CD4-positive, alpha-beta T cell (primary cell): ENCODE data around the gene PHIP. TPM values are rescaled to one million over a fixed set of nuclear protein-coding genes. Genes with fewer than 3 reads are reported as not detected.

Experiments
- ATAC-seq: fragments of 200-7000 bp; cut with Tn5 transposase; one replicate; pipeline ENCODE4 v1.10.0; 2022; ENCODE audit warnings: mild to moderate bottlenecking; ENCODE audit not compliant: poor library complexity
- CTCF ChIA-PET: fragments of 350-600 bp; sonication (Branson Sonifier 250); formaldehyde crosslinking; loops from one replicate; lab custom pipeline; 2021; ENCODE audit warnings: antibody characterized with exemption, inconsistent platforms; lab: Charles Lee
- POLR2A ChIA-PET: fragments of 350-600 bp; sonication (Branson Sonifier 250); formaldehyde crosslinking; loops from one replicate; lab custom pipeline; 2021; ENCODE audit warnings: antibody characterized with exemption, inconsistent platforms; lab: Charles Lee
- DNase-seq, 14 experiments: peaks; one replicate each; pipeline ENCODE4 v3.0.0-alpha.2; 2013 to 2020; ENCODE audit warnings: mixed read lengths in 2 of 14
- H3K27ac ChIP-seq, 2 donors: one replicate each; pipeline versions ENCODE4 v1.5.1 to v1.7.0; 2013; ENCODE audit warnings: low read length in 2 of 2, low read depth in 1 of 2, mild to moderate bottlenecking in 1 of 2
- H3K27me3 ChIP-seq, 2 experiments: 1 replicate in 1 of 2; 2 replicates in 1 of 2; pipeline versions ENCODE4 v1.6.1 to v1.7.0; 2013; ENCODE audit warnings: low read length in 2 of 2, control low read depth in 1 of 2, mild to moderate bottlenecking in 1 of 2, moderate library complexity in 1 of 2; ENCODE audit not compliant: insufficient read depth in 2 of 2, control insufficient read depth in 1 of 2
- H3K36me3 ChIP-seq: one replicate; pipeline ENCODE4 v1.6.1; 2013; ENCODE audit warnings: low read length, control low read depth; ENCODE audit not compliant: insufficient read depth
- H3K4me1 ChIP-seq: one replicate; pipeline ENCODE4 v1.6.1; 2013; ENCODE audit warnings: low read length, control low read depth; ENCODE audit not compliant: insufficient read depth
- H3K4me3 ChIP-seq: one replicate; pipeline ENCODE4 v1.5.1; 2013; ENCODE audit warnings: mild to moderate bottlenecking, low read length, moderate library complexity
- H3K9me3 ChIP-seq, 2 experiments: 1 replicate in 1 of 2; 2 replicates in 1 of 2; pipeline versions ENCODE4 v1.6.1 to v1.7.0; 2013; ENCODE audit warnings: low read length in 2 of 2, mild to moderate bottlenecking in 2 of 2, control low read depth in 1 of 2, moderate library complexity in 1 of 2; ENCODE audit not compliant: control insufficient read depth in 1 of 2, insufficient read depth in 1 of 2
- H3K27ac Mint-ChIP-seq: one replicate; pipeline ENCODE4 v1.8.0; 2020; ENCODE audit warnings: mixed read lengths
- H3K27me3 Mint-ChIP-seq: one replicate; pipeline ENCODE4 v1.8.0; 2021; ENCODE audit warnings: mixed read lengths
- H3K36me3 Mint-ChIP-seq: one replicate; pipeline ENCODE4 v1.8.0; 2021; ENCODE audit warnings: low read depth, mixed read lengths
- H3K4me1 Mint-ChIP-seq: one replicate; pipeline ENCODE4 v1.8.0; 2021; ENCODE audit warnings: low read depth, mixed read lengths
- H3K4me3 Mint-ChIP-seq: one replicate; pipeline ENCODE4 v1.8.0; 2020; ENCODE audit warnings: mild to moderate bottlenecking, mixed read lengths
- H3K9me3 Mint-ChIP-seq: one replicate; pipeline ENCODE4 v1.8.0; 2020; ENCODE audit warnings: mixed read lengths
- CTCF ChIP-seq: fragments of 200-600 bp; IDR thresholded peaks from one replicate; pipeline ENCODE4 v1.8.0; 2022; ENCODE audit warnings: antibody characterized with exemption, mild to moderate bottlenecking
- intact Hi-C, 2 experiments: fragments of 100-400 bp; cut with DNase I in 1 of 2; cut with micrococcal nuclease in 1 of 2; formaldehyde crosslinking; loops; one replicate each; pipeline versions ENCODE4 v1.15.1 to v1.9.0; 2023 to 2025; cut with DNase I, micrococcal nuclease
- total RNA-seq, 174 experiments: library from RNA in 2 of 174; stranded (reverse) in 2 of 174; gene quantifications; one replicate each; pipeline ENCODE4 v1.2.3 and lab custom pipeline; 2021 to 2026

Gene PHIP
- total RNA-seq, 2 experiments from 2014 or later = 35.7 to 36.9 TPM

- intact Hi-C loops = loop anchor here in 1 of 2 experiments (10.0 kb wide), 1 partner anchor 445 kb away; the partner anchor contains the start of gene LCA5
- Histone ChIP-seq H3K4me1 (no peaks in the 10 kb centered on the region), H3K36me3 (no peaks in the 10 kb centered on the region), H3K4me3 (no peak overlapping the region), H3K9me3 (no peaks in the 10 kb centered on the region), H3K27me3 (no peaks in the 10 kb centered on the region), H3K27ac (no peak overlapping the region)
- ChIA-PET POLR2A (no interaction called here), CTCF (no interaction called here)
- no peak overlapping the region for H3K4me3 Mint-ChIP-seq
- TF ChIP-seq CTCF = no peak
- H3K9me3 Mint-ChIP-seq = no peaks in the 10 kb centered on the region
- no peak overlapping the region for H3K27ac Mint-ChIP-seq
- no peak for ATAC-seq
- H3K27me3 Mint-ChIP-seq = peaks cover 28% of the 10 kb centered on the region
- no peaks in the 10 kb centered on the region for H3K36me3 Mint-ChIP-seq
- no peak for DNase-seq
- H3K4me1 Mint-ChIP-seq = no peaks in the 10 kb centered on the region
These were observed 11.7 kb upstream of the PHIP start for GRCh38 chr6:79089552-79090404.

GRCh38 chr6:79084693-79085092, 6.6 kb upstream of the PHIP start:
- Histone ChIP-seq H3K27ac (no peak overlapping the region), H3K4me1 (peaks cover 2% of the 10 kb centered on the region), H3K27me3 (peaks cover 0 to 8% of the 10 kb centered on the region in 2 experiments), H3K36me3 (no peaks in the 10 kb centered on the region), H3K4me3 (no peak overlapping the region), H3K9me3 (no peaks in the 10 kb centered on the region)
- Mint-ChIP-seq H3K36me3 (no peaks in the 10 kb centered on the region), H3K9me3 (no peaks in the 10 kb centered on the region), H3K27ac (no peak overlapping the region), H3K4me3 (no peak overlapping the region), H3K4me1 (peaks cover 2% of the 10 kb centered on the region), H3K27me3 (peaks cover 29% of the 10 kb centered on the region)
- ChIA-PET POLR2A (no interaction called here), CTCF (no interaction called here)
- intact Hi-C loops = loop anchor here in 1 of 2 experiments (10.0 kb wide), 1 partner anchor 450 kb away; the partner anchor contains the start of gene LCA5
- ATAC-seq (no peak), DNase-seq (no peak)
- TF ChIP-seq CTCF = no peak

GRCh38 chr6:79082304-79082703, 4.2 kb upstream of the PHIP start:
- no peak overlapping the region for H3K4me3 ChIP-seq
- no peak for TF ChIP-seq CTCF
- H3K36me3 ChIP-seq = no peaks in the 10 kb centered on the region
- H3K9me3 Mint-ChIP-seq = no peaks in the 10 kb centered on the region
- peaks cover 22% of the 10 kb centered on the region for H3K27me3 Mint-ChIP-seq
- no peak overlapping the region for H3K27ac ChIP-seq
- CTCF ChIA-PET = no interaction called here
- peaks cover 0 to 8% of the 10 kb centered on the region in 2 experiments for H3K27me3 ChIP-seq
- H3K4me3 Mint-ChIP-seq = no peak overlapping the region
- H3K9me3 ChIP-seq = no peaks in the 10 kb centered on the region
- peaks cover 18% of the 10 kb centered on the region for H3K4me1 Mint-ChIP-seq
- no peak for ATAC-seq
- no peak for DNase-seq
- intact Hi-C loops = loop anchor here in 1 of 2 experiments (10.0 kb wide), 1 partner anchor 452 kb away; the partner anchor contains the start of gene LCA5
- H3K27ac Mint-ChIP-seq = no peak overlapping the region
- POLR2A ChIA-PET = no interaction called here
- peaks cover 12% of the 10 kb centered on the region for H3K36me3 Mint-ChIP-seq
- H3K4me1 ChIP-seq = peaks cover 2% of the 10 kb centered on the region
